ENCODE data around the gene OR6B3. TPM values are rescaled to one million over a fixed set of nuclear protein-coding genes. Genes with fewer than 3 reads are reported as not detected.

The OR6B3 gene
- total RNA-seq (2014; rRNA removed; shearing (Covaris generic); ENCODE audit: low replicate concordance) = not detected in 2 replicates

DNA sequence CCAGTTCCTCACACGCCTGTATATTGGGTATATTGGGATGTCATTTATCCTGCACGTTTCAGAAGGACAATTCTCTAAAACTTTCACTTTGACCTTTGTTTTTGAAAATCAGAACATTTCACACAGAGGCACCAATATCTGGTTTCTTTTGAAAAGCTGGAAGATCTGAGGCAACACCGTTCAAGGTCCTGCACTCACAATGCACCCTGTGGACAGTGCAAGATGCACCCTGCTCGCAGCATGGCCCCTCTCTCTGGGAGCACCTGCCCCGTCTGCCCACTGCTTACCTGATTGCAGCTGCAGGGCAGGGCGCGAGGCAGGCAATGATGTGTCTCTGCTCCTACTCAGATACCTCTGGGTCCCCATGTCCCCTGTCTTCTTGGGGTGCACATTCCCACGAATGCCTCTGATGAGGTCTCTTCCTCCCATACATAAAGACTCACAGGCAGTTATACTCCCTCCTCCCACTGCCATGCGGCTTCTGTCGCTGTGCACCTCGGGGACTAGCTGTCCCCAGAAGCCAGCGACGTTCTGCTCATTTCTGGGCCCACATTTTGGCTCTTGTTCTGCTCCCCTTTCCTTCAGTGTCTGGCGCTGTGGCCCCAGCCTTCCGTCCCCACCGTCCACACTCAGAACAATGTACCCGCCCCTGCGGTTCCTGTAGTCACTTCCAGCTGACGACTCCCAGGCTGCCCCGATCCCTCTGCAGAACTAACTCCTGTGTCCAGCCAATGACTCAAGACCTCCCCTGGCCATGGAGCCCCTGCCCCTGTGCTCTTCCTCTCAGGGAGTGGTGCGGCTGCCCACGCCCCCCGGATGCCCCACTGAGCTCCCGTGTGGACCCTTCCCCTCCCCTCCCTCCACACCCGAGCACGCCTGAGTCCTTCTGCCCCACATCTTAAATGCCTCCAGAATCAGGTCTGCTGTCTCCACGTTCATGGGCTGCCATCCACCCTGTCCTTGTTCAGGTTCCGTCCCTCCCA is at the start of gene OR6B3:
Gene OR6B3 (minus strand): TSS at position 349 of the 983 bp plus-strand sequence.
- DNase-seq = no peak
- Histone ChIP-seq H3K9me3 (no peaks in the 10 kb centered on the region), H3K27me3 (peaks cover 75% of the 10 kb centered on the region)

GRCh38 chr2:240098349-240098748 is 45.0 kb upstream of the OR6B3 start:
- no peak for DNase-seq
- Histone ChIP-seq H3K4me3 (no peak overlapping the region), H3K9me3 (peaks cover 11% of the 10 kb centered on the region), H3K36me3 (no peaks in the 10 kb centered on the region), H3K27me3 (peaks cover 82% of the 10 kb centered on the region)

More for the DNA sequence above, at the start of gene OR6B3:
- Histone ChIP-seq H3K4me3 (no peak within 1 kb of the TSS), H3K36me3 (no peaks in the 10 kb centered on the region)

GRCh38 chr2:240095556-240096523 is 42.5 kb upstream of the OR6B3 start:
- H3K4me3 ChIP-seq = no peak overlapping the region
- peaks cover 14% of the 10 kb centered on the region for H3K9me3 ChIP-seq
- no peaks in the 10 kb centered on the region for H3K36me3 ChIP-seq
- peaks cover 76% of the 10 kb centered on the region for H3K27me3 ChIP-seq
- no peak for DNase-seq

GRCh38 chr2:240089306-240089705 is 36.0 kb upstream of the OR6B3 start:
- peaks cover 13% of the 10 kb centered on the region for H3K9me3 ChIP-seq
- no peak for DNase-seq
- peaks cover 21% of the 10 kb centered on the region for H3K27me3 ChIP-seq
- no peaks in the 10 kb centered on the region for H3K36me3 ChIP-seq
- H3K4me3 ChIP-seq = no peak overlapping the region

DNA sequence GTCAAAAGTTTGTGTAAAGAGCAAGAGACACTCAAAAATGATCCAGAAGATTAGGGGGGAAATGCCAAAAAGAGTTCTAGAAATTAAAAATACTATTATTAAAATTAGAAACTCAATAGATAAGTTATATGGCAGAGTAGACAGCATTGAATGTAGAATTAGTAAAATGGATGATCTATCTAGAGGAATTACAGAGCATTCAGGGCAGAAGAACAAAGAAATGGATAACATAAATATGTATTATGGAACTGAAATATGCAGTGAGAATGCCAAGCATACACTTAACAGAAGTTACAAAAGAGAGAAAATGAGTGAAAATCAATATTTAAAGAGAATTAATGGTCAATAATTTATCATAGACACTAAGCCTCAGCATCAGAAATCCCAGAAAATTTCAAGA is 33.2 kb upstream of the OR6B3 start:
- H3K9me3 ChIP-seq = peaks cover 9% of the 10 kb centered on the region
- no peak for DNase-seq
- H3K27me3 ChIP-seq = peaks cover 10% of the 10 kb centered on the region; the same call in 1 of the 2 replicates
- H3K4me3 ChIP-seq = no peak overlapping the region
- no peaks in the 10 kb centered on the region for H3K36me3 ChIP-seq

DNA sequence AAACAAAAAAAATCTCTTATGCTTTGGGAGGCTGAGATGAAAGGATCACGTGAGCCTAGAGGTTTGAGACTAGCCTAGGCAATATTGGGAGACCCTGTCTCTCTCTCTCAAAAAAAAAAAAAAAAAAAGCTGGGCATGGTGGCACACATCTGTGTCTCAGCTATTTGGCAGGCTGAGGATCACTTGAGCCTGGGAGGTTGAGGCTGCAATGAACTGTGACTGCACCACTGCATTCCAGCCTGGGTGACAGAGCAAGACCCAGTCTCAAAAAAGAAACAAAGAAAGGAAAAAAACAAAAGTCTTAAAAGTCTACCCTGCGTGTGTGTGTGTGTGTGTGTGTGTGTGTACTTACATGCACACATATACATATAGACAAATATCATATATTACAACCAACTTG is 25.3 kb upstream of the OR6B3 start:
- H3K9me3 ChIP-seq = peaks cover 11% of the 10 kb centered on the region
- no peak overlapping the region for H3K4me3 ChIP-seq
- DNase-seq = no peak
- H3K36me3 ChIP-seq = no peaks in the 10 kb centered on the region
- peaks cover 11% of the 10 kb centered on the region; the same call in 1 of the 2 replicates for H3K27me3 ChIP-seq

DNA sequence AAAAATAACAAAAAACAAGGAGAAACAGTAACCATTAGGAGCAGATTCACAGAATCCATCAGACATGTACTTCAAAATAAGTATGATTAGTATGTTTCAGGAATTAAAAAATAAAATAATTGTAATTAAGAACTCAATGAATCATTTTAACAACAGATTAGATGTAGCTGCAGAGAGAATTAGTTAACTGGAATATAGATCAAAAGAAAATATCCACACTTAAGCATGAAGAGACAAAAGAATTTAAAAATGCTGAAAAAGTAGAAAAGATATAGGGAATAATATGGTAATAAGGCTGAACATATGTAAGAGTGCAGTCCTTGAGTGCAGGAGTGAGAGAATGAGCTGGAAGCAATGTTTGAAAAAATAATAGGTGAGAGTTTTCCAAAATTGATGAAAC is 24.1 kb upstream of the OR6B3 start:
- no peak overlapping the region for H3K4me3 ChIP-seq
- no peaks in the 10 kb centered on the region for H3K36me3 ChIP-seq
- DNase-seq = no peak
- peaks cover 4% of the 10 kb centered on the region; the same call in 1 of the 2 replicates for H3K27me3 ChIP-seq
- H3K9me3 ChIP-seq = peaks cover 11% of the 10 kb centered on the region

- H3K4me3 ChIP-seq = no peak overlapping the region
Measured at GRCh38 chr2:240074545-240074944, 21.2 kb upstream of the OR6B3 start.

GRCh38 chr2:240070907-240071306 is 17.6 kb upstream of the OR6B3 start:
- DNase-seq = no peak
- peaks cover 2% of the 10 kb centered on the region; the same call in 1 of the 2 replicates for H3K27me3 ChIP-seq
- H3K9me3 ChIP-seq = no peaks in the 10 kb centered on the region
- no peaks in the 10 kb centered on the region for H3K36me3 ChIP-seq
- H3K4me3 ChIP-seq = no peak overlapping the region

More at GRCh38 chr2:240074545-240074944, 21.2 kb upstream of the OR6B3 start:
- H3K27me3 ChIP-seq = no peaks in the 10 kb centered on the region
- H3K36me3 ChIP-seq = no peaks in the 10 kb centered on the region
- H3K9me3 ChIP-seq = peaks cover 11% of the 10 kb centered on the region
- DNase-seq = no peak

GRCh38 chr2:240069829-240070228 is 16.5 kb upstream of the OR6B3 start:
- peaks cover 9% of the 10 kb centered on the region for H3K27me3 ChIP-seq
- no peak overlapping the region for H3K4me3 ChIP-seq
- H3K9me3 ChIP-seq = no peaks in the 10 kb centered on the region
- DNase-seq = no peak
- no peaks in the 10 kb centered on the region for H3K36me3 ChIP-seq

GRCh38 chr2:240068193-240068592 is 14.9 kb upstream of the OR6B3 start:
- H3K4me3 ChIP-seq = no peak overlapping the region
- H3K36me3 ChIP-seq = no peaks in the 10 kb centered on the region
- no peak for DNase-seq
- H3K27me3 ChIP-seq = peaks cover 15% of the 10 kb centered on the region
- H3K9me3 ChIP-seq = no peaks in the 10 kb centered on the region

- no peaks in the 10 kb centered on the region for H3K9me3 ChIP-seq
- DNase-seq = no peak
- no peaks in the 10 kb centered on the region for H3K36me3 ChIP-seq
- peaks cover 15% of the 10 kb centered on the region for H3K27me3 ChIP-seq
- no peak overlapping the region for H3K4me3 ChIP-seq
Measured at GRCh38 chr2:240066489-240066888, 13.2 kb upstream of the OR6B3 start.

DNA sequence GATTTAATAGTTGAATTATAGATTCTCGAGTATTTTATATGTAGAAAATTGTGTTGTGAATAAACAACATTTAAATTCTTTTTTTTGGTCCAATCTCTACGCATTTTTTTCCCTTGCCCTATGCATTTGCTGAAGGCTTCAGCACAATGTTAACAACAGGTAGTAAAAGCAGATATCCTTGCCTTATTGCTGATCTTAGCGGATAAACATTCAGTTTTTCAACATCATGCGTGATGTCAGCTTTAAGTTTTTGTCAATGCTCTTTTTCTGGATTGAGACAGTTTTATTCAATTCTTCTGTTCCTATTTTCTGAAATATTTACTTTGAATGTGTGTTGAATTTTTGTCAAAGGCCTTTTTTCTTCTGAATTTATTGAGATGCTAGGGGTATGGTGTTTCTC is 11.6 kb upstream of the OR6B3 start:
- no peak overlapping the region for H3K4me3 ChIP-seq
- no peak for DNase-seq
- no peaks in the 10 kb centered on the region for H3K9me3 ChIP-seq
- no peaks in the 10 kb centered on the region for H3K36me3 ChIP-seq
- H3K27me3 ChIP-seq = peaks cover 15% of the 10 kb centered on the region

DNA sequence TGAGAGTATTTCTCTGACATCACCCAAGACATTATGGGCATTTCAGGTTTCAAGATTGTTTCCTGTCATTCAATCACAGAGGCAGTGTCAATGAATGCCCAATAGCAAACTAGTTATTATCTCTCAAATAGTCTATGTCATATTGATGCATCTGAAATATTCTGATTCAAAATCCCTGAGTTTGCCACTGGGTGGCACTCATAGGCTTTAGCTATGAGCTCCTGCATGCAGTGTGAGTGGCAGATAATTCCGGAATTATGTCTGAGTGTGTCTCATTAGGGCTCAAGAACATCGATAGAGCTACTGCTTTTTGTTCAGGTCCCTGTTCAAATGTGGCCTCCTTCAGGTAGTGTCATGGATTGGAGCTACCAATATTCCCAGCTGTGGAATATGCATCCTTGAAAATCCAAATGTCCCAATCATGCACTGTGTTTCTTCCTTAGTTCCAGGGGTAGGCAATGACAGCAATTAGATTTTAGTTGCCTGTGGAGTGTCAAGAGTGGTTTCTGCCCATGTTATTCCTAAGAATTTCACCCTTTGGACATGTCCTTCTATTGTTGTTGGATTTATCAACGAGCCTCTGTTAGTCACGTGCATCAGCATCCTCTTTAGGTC is 7.8 kb upstream of the OR6B3 start:
- Histone ChIP-seq H3K27me3 (peaks cover 21% of the 10 kb centered on the region), H3K4me3 (no peak overlapping the region), H3K9me3 (no peaks in the 10 kb centered on the region), H3K36me3 (no peaks in the 10 kb centered on the region)
- no peak for DNase-seq

GRCh38 chr2:240056678-240057077 is 3.4 kb upstream of the OR6B3 start:
- Histone ChIP-seq H3K4me3 (no peak overlapping the region), H3K9me3 (no peaks in the 10 kb centered on the region), H3K27me3 (peaks cover 51% of the 10 kb centered on the region), H3K36me3 (no peaks in the 10 kb centered on the region)
- no peak for DNase-seq

GRCh38 chr2:240055177-240055917 is 2.0 kb upstream of the OR6B3 start:
- Histone ChIP-seq H3K9me3 (no peaks in the 10 kb centered on the region), H3K4me3 (no peak overlapping the region), H3K27me3 (peaks cover 60% of the 10 kb centered on the region), H3K36me3 (no peaks in the 10 kb centered on the region)
- DNase-seq = no peak

Data from MG63 (cell line).